Heart right ventricle (tissue), 16 donors: Measurements from ENCODE around the gene HCN3. TPM values are rescaled to one million over a fixed set of nuclear protein-coding genes. Genes with fewer than 3 reads are reported as not detected.

Experiments used
- ATAC-seq, 8 donors: fragments of 200-7000 bp; cut with Tn5 transposase; one replicate each; pipeline ENCODE4 v1.9.1; 2020; ENCODE audit warnings: mild to moderate bottlenecking in 8 of 8, moderate library complexity in 8 of 8, moderate number of reproducible peaks in 1 of 8
- DNase-seq, 2 donors: peaks; one replicate each; pipeline ENCODE4 v3.0.0-alpha.2; 2020
- H3K27ac ChIP-seq, 10 donors: fragments of 200-600 bp; sonication (generic) in 2 of 10; one replicate each; pipeline versions ENCODE4 v1.5.0 to v1.8.0; 2020 to 2022; ENCODE audit warnings: mild to moderate bottlenecking in 3 of 10
- H3K27me3 ChIP-seq, 7 donors: fragments of 200-600 bp; one replicate each; pipeline ENCODE4 v1.8.0; 2021 to 2022; ENCODE audit warnings: mild to moderate bottlenecking in 2 of 7
- H3K36me3 ChIP-seq, 9 donors: fragments of 200-600 bp; sonication (generic) in 1 of 9; one replicate each; pipeline versions ENCODE4 v1.5.0 to v1.8.0; 2020 to 2022; ENCODE audit warnings: mild to moderate bottlenecking in 2 of 9
- H3K4me1 ChIP-seq, 9 donors: fragments of 200-600 bp; sonication (generic) in 1 of 9; one replicate each; pipeline versions ENCODE4 v1.5.0 to v1.8.0; 2020 to 2022; ENCODE audit warnings: mild to moderate bottlenecking in 4 of 9
- H3K4me3 ChIP-seq, 10 donors: fragments of 200-600 bp; sonication (generic) in 2 of 10; one replicate each; pipeline versions ENCODE4 v1.5.0 to v1.8.0; 2020 to 2022; ENCODE audit warnings: mild to moderate bottlenecking in 7 of 10, moderate library complexity in 2 of 10
- H3K9me3 ChIP-seq, 11 donors: fragments of 200-600 bp in 10 of 11; sonication (generic) in 2 of 11; one replicate each; pipeline versions ENCODE4 v1.5.0 to v1.8.0; 2013 to 2022; ENCODE audit warnings: mild to moderate bottlenecking in 2 of 11, control low read depth in 1 of 11, moderate library complexity in 1 of 11
- WGBS, 2 donors: extraction: QIAGEN DNeasy Blood & Tissue Kit; methylation state at CpG; one replicate each; pipeline ENCODE4 v1.1.7; 2013; ENCODE audit warnings: inconsistent platforms in 1 of 2; 5-methylcytosine and 5-hydroxymethylcytosine counted together
- intact Hi-C, 10 donors: fragments of 100-400 bp; cut with DNase I; formaldehyde crosslinking; loops; one replicate each; pipeline versions ENCODE4 v1.11.1 to v1.14.2; 2022
- polyA plus RNA-seq, 2 donors: library from polyadenylated mRNA; stranded (reverse); fragments of 200-250 nt; gene quantifications; one replicate each; pipeline ENCODE4 v1.2.3, GENCODE V29; 2013
- total RNA-seq, 10 donors: library from RNA; stranded (reverse); fragmentation: NEBNext Ultra II Directional in 3 of 10; extraction: Animal tissue kit (Norgen Biotek cat#: 25700) in 3 of 10; gene quantifications; one replicate each; pipeline versions ENCODE4 v1.2.1 to v1.2.4, GENCODE V29; 2021 to 2023
- TF ChIP-seq, protein P1 (sequence below), 9 donors: fragments of 200-600 bp; sonication (generic) in 2 of 9; IDR thresholded peaks; one replicate each; pipeline versions ENCODE4 v1.5.0 to v1.8.0; 2021 to 2022; ENCODE audit warnings: antibody characterized with exemption in 9 of 9, mild to moderate bottlenecking in 5 of 9, moderate library complexity in 1 of 9
- donor health status: Arrhythmogenic right ventricular cardiomyopathy.
- donor health status: ischemic (EF 13 %, LVEDD 7.1; RV severe dilation, severe dysfunction).
- donor health status: healthy with polysubstance abuse.
- donor health status: DM: no; HTN: yes; CAD: no.
- donor health status: DM: no; HTN: no; CAD: no.
- donor health status: ischemic (EF 25% LVEDD 6.9; RV normal size, moderate dysfunction).
- donor health status: ischemic (EF 25% LVEDD 5.7; RV mildly dilated, moderate dysfunction).
- donor health status: healthy.
- donor health status: DM: yes; HTN: yes; CAD: no.
- donor health status: Ischemic cardiomyopathy.
- donor health status: ischemic (EF 35%, LVEDD 5.7; RV mildly dilated, moderate dysfunction).
- donor health status: nonischemic (EF 11% LVEDD 7.7; RV severe dilation, severe dysfunction).
- donor health status: DM: yes; HTN: yes; CAD: no.
- donor health status: PGD.
- donor health status: ischemic (EF 29% LVEDD 5.4; RV normal size, mild dysfunction).
- donor health status: nonischemic (EF 23%, LVEDD 6.1; RV moderate dilation, normal function).

Gene HCN3
- total and polyA plus RNA-seq, 12 donors: 0.68 to 3.2 (median 1.0) TPM

DNA sequence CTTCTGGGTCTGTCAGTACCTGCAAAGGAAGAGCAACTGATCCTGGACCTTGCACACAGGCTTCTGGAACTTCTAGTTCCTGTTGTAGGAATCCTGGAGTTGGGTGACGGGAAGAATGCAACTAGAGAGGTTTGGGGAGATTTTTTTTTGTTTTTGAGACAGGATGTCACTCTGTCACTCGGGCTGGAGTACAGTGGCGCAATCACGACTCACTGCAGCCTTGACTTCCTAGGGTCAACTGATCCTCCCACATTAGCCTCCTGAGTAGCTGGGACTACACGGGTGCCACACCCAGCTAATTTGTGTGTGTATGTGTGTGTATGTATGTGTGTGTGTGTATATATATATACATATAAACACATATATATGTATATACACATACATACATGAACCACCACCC lies 40.8 kb upstream of the HCN3 start:
- H3K4me3 ChIP-seq: no peak overlapping the region
- intact Hi-C loops: no loop called here
- 70 to 85% methylated on average over 5 of the region's 5 CpGs for WGBS, 2 donors

DNA sequence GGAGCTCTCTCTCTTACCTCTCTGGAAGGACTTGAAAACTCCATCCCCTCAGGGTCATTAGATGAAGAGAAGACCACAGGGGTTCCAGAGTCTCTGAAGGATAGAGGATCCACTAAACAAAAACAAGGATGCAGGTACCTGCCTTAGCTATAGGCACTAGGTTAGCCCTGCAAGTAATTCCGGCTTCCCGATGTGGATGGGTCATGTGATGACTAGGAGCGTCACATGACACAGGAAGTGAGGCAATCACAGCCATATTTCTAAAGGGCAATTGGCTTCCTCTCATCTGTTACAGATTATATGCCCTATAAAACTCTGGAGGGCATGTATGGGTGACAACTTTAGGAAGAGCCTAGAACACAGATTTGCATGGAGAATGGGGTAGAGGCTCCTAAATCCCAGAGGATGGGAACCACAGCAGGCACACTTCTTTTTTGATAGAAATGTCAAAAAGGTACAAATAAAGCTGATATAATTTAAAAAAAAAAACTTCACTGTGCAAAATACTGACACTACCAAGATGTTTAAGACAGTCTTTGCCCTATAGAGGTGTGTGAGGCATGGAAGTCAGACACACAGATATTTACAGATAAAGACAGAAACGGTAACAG lies 36.1 kb upstream of the HCN3 start:
- ATAC-seq (peak in 6 of 8 donors; percentile 21 to 51 (median 36)), DNase-seq (peak in 1 of 2 donors; percentile 80)
- peak overlapping the region in 6 of 10 donors; percentile 2 to 71 (median 26) for H3K27ac ChIP-seq
- intact Hi-C loops: loop anchor here in 3 of 10 donors (5.0 kb wide), 1 partner anchor 34 kb away; the partner anchor contains the start of genes MTX1 (in 3 of the 3) and THBS3 (in 3 of the 3)
- H3K4me1 ChIP-seq: peaks cover 3 to 48% (median 28%) of the 10 kb centered on the region in 9 donors
- H3K36me3 ChIP-seq: peaks cover 0 to 34% (median 5%) of the 10 kb centered on the region in 9 donors
- peak overlapping the region in 9 of 10 donors; percentile 27 to 57 (median 48) for H3K4me3 ChIP-seq
- WGBS, 2 donors: 21 to 22% methylated on average over 4 of the region's 4 CpGs
- H3K27me3 ChIP-seq: no peaks in the 10 kb centered on the region
- TF ChIP-seq, protein P1, sequence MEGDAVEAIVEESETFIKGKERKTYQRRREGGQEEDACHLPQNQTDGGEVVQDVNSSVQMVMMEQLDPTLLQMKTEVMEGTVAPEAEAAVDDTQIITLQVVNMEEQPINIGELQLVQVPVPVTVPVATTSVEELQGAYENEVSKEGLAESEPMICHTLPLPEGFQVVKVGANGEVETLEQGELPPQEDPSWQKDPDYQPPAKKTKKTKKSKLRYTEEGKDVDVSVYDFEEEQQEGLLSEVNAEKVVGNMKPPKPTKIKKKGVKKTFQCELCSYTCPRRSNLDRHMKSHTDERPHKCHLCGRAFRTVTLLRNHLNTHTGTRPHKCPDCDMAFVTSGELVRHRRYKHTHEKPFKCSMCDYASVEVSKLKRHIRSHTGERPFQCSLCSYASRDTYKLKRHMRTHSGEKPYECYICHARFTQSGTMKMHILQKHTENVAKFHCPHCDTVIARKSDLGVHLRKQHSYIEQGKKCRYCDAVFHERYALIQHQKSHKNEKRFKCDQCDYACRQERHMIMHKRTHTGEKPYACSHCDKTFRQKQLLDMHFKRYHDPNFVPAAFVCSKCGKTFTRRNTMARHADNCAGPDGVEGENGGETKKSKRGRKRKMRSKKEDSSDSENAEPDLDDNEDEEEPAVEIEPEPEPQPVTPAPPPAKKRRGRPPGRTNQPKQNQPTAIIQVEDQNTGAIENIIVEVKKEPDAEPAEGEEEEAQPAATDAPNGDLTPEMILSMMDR (IDR thresholded peaks at IDR 0.05): no peak
- no peaks in the 10 kb centered on the region for H3K9me3 ChIP-seq

More for the DNA sequence above, 40.8 kb upstream of the HCN3 start:
- Histone ChIP-seq H3K9me3 (no peaks in the 10 kb centered on the region), H3K4me1 (peaks cover 0 to 27% (median 18%) of the 10 kb centered on the region in 9 donors), H3K36me3 (peaks cover 0 to 38% (median 7%) of the 10 kb centered on the region in 9 donors), H3K27ac (no peak overlapping the region), H3K27me3 (no peaks in the 10 kb centered on the region)
- TF ChIP-seq, protein P1 (IDR thresholded peaks at IDR 0.05): no peak
- ATAC-seq: no peak
- DNase-seq: no peak

DNA sequence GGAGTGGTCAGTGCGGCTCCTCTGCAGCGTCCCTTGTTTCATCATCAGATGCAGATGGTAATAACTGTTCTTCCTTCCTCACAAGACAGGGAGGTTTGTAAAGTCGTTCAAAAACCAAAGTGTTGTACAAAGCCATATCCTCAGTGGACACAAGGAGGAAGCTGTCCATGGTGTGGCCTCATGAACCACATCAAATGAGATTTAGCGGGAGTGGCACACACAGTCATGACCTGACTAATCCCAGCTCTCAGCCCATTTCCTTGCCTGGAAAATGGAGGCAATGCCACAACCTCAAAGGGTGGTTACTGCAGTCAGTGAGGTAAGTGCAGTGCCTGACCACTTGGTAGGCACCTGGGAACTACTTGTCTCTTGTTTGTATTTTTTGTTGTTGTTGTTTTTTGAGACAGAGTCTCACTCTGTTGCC lies 35.4 kb upstream of the HCN3 start:
- intact Hi-C loops: loop anchor here in 3 of 10 donors (5.0 kb wide), 1 partner anchor 35 kb away; the partner anchor contains the start of genes MTX1 (in 3 of the 3) and THBS3 (in 3 of the 3)

DNA sequence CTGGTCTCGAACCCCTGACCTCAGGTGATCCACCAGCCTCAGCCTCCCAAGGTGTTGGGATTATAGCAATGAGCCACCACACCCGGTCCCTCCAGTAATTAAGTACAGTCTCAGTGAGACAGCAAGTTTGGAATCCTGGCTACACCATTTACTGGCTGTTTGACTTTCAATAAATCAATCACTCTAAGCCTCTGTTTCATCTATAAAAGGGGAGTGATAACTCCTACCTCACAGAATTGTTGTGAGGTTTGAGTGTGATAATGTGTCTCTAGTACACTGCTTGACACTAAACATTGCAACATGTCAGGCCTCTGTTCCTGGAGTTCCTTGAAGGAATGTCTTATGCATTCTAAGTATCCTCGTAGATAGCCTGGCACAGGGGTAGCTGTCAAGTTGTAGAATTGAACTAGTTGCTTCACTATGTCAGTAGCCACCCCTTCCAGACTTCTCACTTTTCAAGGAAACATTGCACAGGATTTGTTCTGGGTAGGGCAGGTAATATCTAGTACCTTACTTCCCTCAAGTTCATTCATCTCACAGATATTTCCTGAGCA lies 34.4 kb upstream of the HCN3 start:
- Histone ChIP-seq H3K36me3 (peaks cover 0 to 28% (median 0%) of the 10 kb centered on the region in 9 donors), H3K4me3 (peak overlapping the region in 7 of 10 donors; percentile 65 to 84 (median 72)), H3K4me1 (peaks cover 3 to 48% (median 28%) of the 10 kb centered on the region in 9 donors), H3K27ac (peak overlapping the region in 7 of 10 donors; percentile 86 to 96 (median 92)), H3K27me3 (no peaks in the 10 kb centered on the region), H3K9me3 (no peaks in the 10 kb centered on the region)
- intact Hi-C loops: loop anchor here in 3 of 10 donors (5.0 kb wide), 1 partner anchor 36 kb away; the partner anchor contains the start of genes MTX1 (in 3 of the 3) and THBS3 (in 3 of the 3)
- TF ChIP-seq, protein P1 (IDR thresholded peaks at IDR 0.05): no peak
- DNase-seq (no peak), ATAC-seq (no peak)
- WGBS, 2 donors: 84 to 85% methylated on average over 3 of the region's 3 CpGs

More for the DNA sequence above, 35.4 kb upstream of the HCN3 start:
- Histone ChIP-seq H3K36me3 (peaks cover 0 to 28% (median 3%) of the 10 kb centered on the region in 9 donors), H3K27me3 (no peaks in the 10 kb centered on the region), H3K27ac (peak overlapping the region in 4 of 10 donors; percentile 7 to 71 (median 32)), H3K4me1 (peaks cover 3 to 48% (median 28%) of the 10 kb centered on the region in 9 donors), H3K9me3 (no peaks in the 10 kb centered on the region), H3K4me3 (no peak overlapping the region)
- TF ChIP-seq, protein P1 (IDR thresholded peaks at IDR 0.05): no peak
- WGBS, 2 donors: 69 to 70% methylated on average over 4 of the region's 4 CpGs
- ATAC-seq (no peak), DNase-seq (no peak)
